Central memory CD4-positive, alpha-beta T cell (primary cell): ENCODE measurements around the gene PLXDC1.
"Not testable (repeated sequence)": the region's sequence is repeated elsewhere in the genome, so short reads cannot be mapped to it uniquely, and the experiment has no call there.

Source experiments
- DNase-seq: peaks from one replicate; pipeline ENCODE4 v3.0.0; 2022

PLXDC1 gene

GRCh38 chr17:39057701-39058206 is 93.7 kb downstream of the PLXDC1 start:
- DNase-seq = no peak

- DNase-seq = no peak
Observed at GRCh38 chr17:39054111-39054645, 97.3 kb downstream of the PLXDC1 start.

GRCh38 chr17:39052423-39052822 is 99.0 kb downstream of the PLXDC1 start:
- not testable (repeated sequence) for DNase-seq

- no peak for DNase-seq
Observed at GRCh38 chr17:39051001-39051585, 100.3 kb downstream of the PLXDC1 start.

GRCh38 chr17:39045948-39046679 is 105.3 kb downstream of the PLXDC1 start:
- no peak for DNase-seq

GRCh38 chr17:39036009-39036408 is 115.4 kb downstream of the PLXDC1 start:
- DNase-seq = no peak

- DNase-seq = not testable (repeated sequence)
Observed at GRCh38 chr17:39035578-39035977, 115.9 kb downstream of the PLXDC1 start.

- no peak for DNase-seq
Observed at GRCh38 chr17:39028690-39029089, 122.7 kb downstream of the PLXDC1 start.

GRCh38 chr17:39027455-39028035 is 123.9 kb downstream of the PLXDC1 start:
- DNase-seq = no peak

GRCh38 chr17:39026980-39027451 is 124.4 kb downstream of the PLXDC1 start:
- DNase-seq = no peak

GRCh38 chr17:39026346-39026745 is 125.1 kb downstream of the PLXDC1 start:
- not testable (repeated sequence) for DNase-seq

- DNase-seq = no peak
Observed at GRCh38 chr17:39022924-39023323, 128.5 kb downstream of the PLXDC1 start.

GRCh38 chr17:39020037-39020436 is 131.4 kb downstream of the PLXDC1 start:
- DNase-seq = not testable (repeated sequence)

GRCh38 chr17:39018267-39019134 is 132.9 kb downstream of the PLXDC1 start:
- no peak for DNase-seq

GRCh38 chr17:39016193-39017153 is 135.0 kb downstream of the PLXDC1 start:
- DNase-seq = peak; percentile 66

GRCh38 chr17:39015546-39015935 is 135.9 kb downstream of the PLXDC1 start:
- no peak for DNase-seq

GRCh38 chr17:39014795-39015545 is 136.5 kb downstream of the PLXDC1 start:
- no peak for DNase-seq

GRCh38 chr17:39014044-39014794 is 137.2 kb downstream of the PLXDC1 start:
- DNase-seq = no peak
